Common myeloid progenitor, CD34-positive (primary cell): ENCODE measurements around the gene FBXW7.

ENCODE experiments used
- CTCF ChIA-PET: fragments of 350-600 bp; sonication (Branson Sonifier 250); formaldehyde crosslinking; loops from one replicate; lab custom pipeline; 2021; ENCODE audit warnings: antibody characterized with exemption; lab: Charles Lee
- POLR2A ChIA-PET: fragments of 350-600 bp; sonication (Branson Sonifier 250); formaldehyde crosslinking; loops from one replicate; lab custom pipeline; 2021; ENCODE audit warnings: antibody characterized with exemption; lab: Charles Lee
- DNase-seq, 3 donors: peaks; one replicate each; pipeline versions ENCODE4 v3.0.0 to v3.0.0-alpha.2; 2013
- H3K27ac ChIP-seq, 2 experiments: 1 replicate in 1 of 2; 2 replicates in 1 of 2; pipeline ENCODE4 v1.7.0; 2013; ENCODE audit warnings: inconsistent platforms in 2 of 2, low read length in 2 of 2, mild to moderate bottlenecking in 2 of 2, low read depth in 1 of 2, moderate library complexity in 1 of 2; ENCODE audit not compliant: severe bottlenecking in 2 of 2, insufficient read depth in 1 of 2, poor library complexity in 1 of 2
- H3K27me3 ChIP-seq, 5 experiments: replicated peaks in 2 of 5; 1 replicate in 3 of 5; 2 replicates in 2 of 5; pipeline versions ENCODE4 v1.6.1 to v1.7.0; 2013; ENCODE audit warnings: low read length in 4 of 5, mild to moderate bottlenecking in 2 of 5, moderate library complexity in 2 of 5, inconsistent platforms in 1 of 5; ENCODE audit not compliant: insufficient read depth in 5 of 5, control insufficient read depth in 4 of 5
- H3K36me3 ChIP-seq, 4 experiments: 1 replicate in 2 of 4; 2 replicates in 2 of 4; pipeline versions ENCODE4 v1.6.1 to v1.7.0; 2013; ENCODE audit warnings: low read length in 3 of 4, control low read depth in 1 of 4, mild to moderate bottlenecking in 1 of 4; ENCODE audit not compliant: control insufficient read depth in 4 of 4, insufficient read depth in 4 of 4
- H3K4me1 ChIP-seq, 4 experiments: 1 replicate in 3 of 4; 2 replicates in 1 of 4; pipeline versions ENCODE4 v1.6.1 to v1.7.1; 2013; ENCODE audit warnings: low read length in 3 of 4, mild to moderate bottlenecking in 3 of 4, control low read depth in 1 of 4, inconsistent platforms in 1 of 4, moderate library complexity in 1 of 4; ENCODE audit not compliant: control insufficient read depth in 4 of 4, insufficient read depth in 4 of 4; ENCODE audit errors: control extremely low read depth in 1 of 4
- H3K4me3 ChIP-seq, 7 experiments: 1 replicate in 4 of 7; 2 replicates in 3 of 7; pipeline versions ENCODE4 v1.5.1 to v1.7.0; 2013; ENCODE audit warnings: mild to moderate bottlenecking in 7 of 7, low read length in 6 of 7, moderate library complexity in 6 of 7, inconsistent platforms in 2 of 7, low read depth in 2 of 7, control low read depth in 1 of 7; ENCODE audit not compliant: insufficient read depth in 4 of 7, control insufficient read depth in 1 of 7; ENCODE audit errors: extremely low read depth in 1 of 7
- H3K9me3 ChIP-seq, 5 experiments: 1 replicate in 4 of 5; 2 replicates in 1 of 5; pipeline versions ENCODE4 v1.6.1 to v1.7.1; 2013; ENCODE audit warnings: low read length in 4 of 5, mild to moderate bottlenecking in 2 of 5, inconsistent platforms in 1 of 5, low read depth in 1 of 5, moderate library complexity in 1 of 5; ENCODE audit not compliant: control insufficient read depth in 4 of 5, insufficient read depth in 2 of 5; ENCODE audit errors: control extremely low read depth in 1 of 5
- WGBS: methylation state at CpG from one replicate; pipeline ENCODE4 v1.1.5; 2013; ENCODE audit not compliant: insufficient coverage; 5-methylcytosine and 5-hydroxymethylcytosine counted together

The FBXW7 gene

DNA sequence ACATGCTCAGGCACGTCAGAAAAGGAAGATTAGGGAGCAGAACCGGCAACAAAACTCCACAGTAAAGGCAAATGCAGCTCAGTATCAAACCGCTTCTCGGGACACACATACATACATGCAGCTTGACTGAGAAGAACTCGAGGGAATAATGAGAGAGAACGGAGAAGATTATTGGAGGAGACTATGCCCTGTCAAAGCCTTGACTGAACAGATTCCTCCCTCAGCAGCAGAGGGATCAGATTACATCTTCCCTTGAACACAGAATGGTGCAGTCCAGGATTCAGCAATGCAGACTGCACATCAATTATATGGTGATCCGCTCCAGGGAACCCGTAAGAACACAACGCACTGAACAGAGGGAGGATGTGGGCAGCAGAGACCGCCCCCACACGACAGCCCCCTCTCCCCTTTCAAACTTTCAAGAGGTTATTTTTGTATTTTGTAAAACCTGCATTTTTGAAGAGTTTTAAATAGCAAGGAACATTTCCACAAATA, 183.2 kb downstream of the FBXW7 start:
- Histone ChIP-seq H3K4me3 (no peak overlapping the region), H3K27ac (no peak overlapping the region), H3K9me3 (no peaks in the 10 kb centered on the region), H3K27me3 (no peaks in the 10 kb centered on the region), H3K4me1 (no peaks in the 10 kb centered on the region), H3K36me3 (no peaks in the 10 kb centered on the region)
- POLR2A ChIA-PET, result no interaction called here
- DNase-seq, result no peak
- CTCF ChIA-PET, result no interaction called here
- 90% methylated on average over 2 of the region's 11 CpGs for WGBS

DNA sequence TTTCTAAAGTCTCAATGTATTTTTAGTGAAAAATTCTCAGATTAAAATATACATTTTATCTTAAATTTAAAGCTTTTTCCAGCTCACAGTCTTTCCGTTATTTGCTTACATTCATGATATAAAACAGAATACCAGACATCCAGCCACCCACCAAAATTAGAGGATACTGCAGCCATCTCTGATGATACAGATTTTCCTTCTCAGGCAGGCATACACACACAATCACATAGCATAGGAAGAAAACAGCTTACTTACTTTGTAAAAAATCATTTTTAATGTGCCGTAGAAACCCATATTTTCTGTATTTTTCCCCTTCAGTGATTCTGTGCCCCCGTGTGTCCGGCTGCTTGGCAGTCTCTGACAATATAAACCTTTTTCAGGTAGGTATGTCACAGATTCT, 183.7 kb downstream of the FBXW7 start:
- Histone ChIP-seq H3K4me3 (no peak overlapping the region), H3K27me3 (no peaks in the 10 kb centered on the region), H3K4me1 (no peaks in the 10 kb centered on the region), H3K36me3 (no peaks in the 10 kb centered on the region), H3K27ac (no peak overlapping the region), H3K9me3 (no peaks in the 10 kb centered on the region)
- ChIA-PET POLR2A (no interaction called here), CTCF (no interaction called here)
- no peak for DNase-seq
- WGBS, result 100% methylated on average over 4 of the region's 4 CpGs

- H3K36me3 ChIP-seq, result peaks cover 0 to 5% (median 2%) of the 10 kb centered on the region in 4 experiments
- H3K27me3 ChIP-seq, result no peaks in the 10 kb centered on the region
- H3K4me1 ChIP-seq, result no peaks in the 10 kb centered on the region
- H3K27ac ChIP-seq, result no peak overlapping the region
- H3K4me3 ChIP-seq, result no peak overlapping the region
- ChIA-PET CTCF (no interaction called here), POLR2A (no interaction called here)
- DNase-seq, result no peak
- no CpG with 5 or more reads among the region's 2 CpGs for WGBS
- no peaks in the 10 kb centered on the region for H3K9me3 ChIP-seq
Observed at GRCh38 chr4:152351080-152351479, 184.8 kb downstream of the FBXW7 start.

GRCh38 chr4:152348670-152349069, 187.2 kb downstream of the FBXW7 start:
- H3K4me1 ChIP-seq, result no peaks in the 10 kb centered on the region
- no CpG with 5 or more reads among the region's 1 CpG for WGBS
- no peak overlapping the region for H3K27ac ChIP-seq
- DNase-seq, result peak; percentile 8 to 35 (median 32)
- H3K27me3 ChIP-seq, result no peaks in the 10 kb centered on the region
- CTCF ChIA-PET, result interaction anchor here (0.6 to 1.3 kb wide), 2 partner anchors 239 to 301 kb away, joined by 3 to 4 read pairs; no protein-coding TSS in a partner anchor
- no peak overlapping the region for H3K4me3 ChIP-seq
- H3K9me3 ChIP-seq, result no peaks in the 10 kb centered on the region
- H3K36me3 ChIP-seq, result peaks cover 0 to 5% (median 4%) of the 10 kb centered on the region in 4 experiments
- POLR2A ChIA-PET, result no interaction called here

DNA sequence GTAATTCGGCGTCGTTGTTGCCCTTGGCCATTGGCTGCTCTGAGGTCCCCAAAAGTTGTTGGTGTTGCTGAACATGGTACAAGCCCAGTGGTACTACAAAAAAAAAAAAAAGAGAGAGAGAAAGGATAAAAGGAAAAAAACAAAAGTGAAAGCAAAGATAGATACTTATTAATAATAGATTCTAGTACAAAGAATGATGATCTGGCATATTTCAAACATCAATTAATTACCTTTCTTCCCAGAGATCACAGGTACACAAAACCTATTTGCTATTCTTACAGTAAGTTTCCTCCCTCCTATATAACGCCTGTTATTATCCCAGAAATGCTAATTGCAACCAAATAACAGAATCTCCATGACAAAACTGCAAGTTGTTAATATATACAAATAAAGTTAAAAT, 188.9 kb downstream of the FBXW7 start:
- Histone ChIP-seq H3K4me1 (no peaks in the 10 kb centered on the region), H3K4me3 (no peak overlapping the region), H3K27ac (no peak overlapping the region), H3K27me3 (no peaks in the 10 kb centered on the region), H3K9me3 (no peaks in the 10 kb centered on the region), H3K36me3 (peaks cover 0 to 10% (median 7%) of the 10 kb centered on the region in 4 experiments)
- ChIA-PET CTCF (no interaction called here), POLR2A (no interaction called here)
- WGBS, result 100% methylated on average over 3 of the region's 4 CpGs
- no peak for DNase-seq

- POLR2A ChIA-PET, result no interaction called here
- WGBS, result 100% methylated on average over 1 of the region's 2 CpGs
- no peaks in the 10 kb centered on the region for H3K4me1 ChIP-seq
- no peak overlapping the region for H3K27ac ChIP-seq
- peaks cover 0 to 13% (median 7%) of the 10 kb centered on the region in 4 experiments for H3K36me3 ChIP-seq
- no peaks in the 10 kb centered on the region for H3K27me3 ChIP-seq
- no peak overlapping the region for H3K4me3 ChIP-seq
- DNase-seq, result no peak
- H3K9me3 ChIP-seq, result no peaks in the 10 kb centered on the region
- CTCF ChIA-PET, result no interaction called here
Observed at GRCh38 chr4:152346526-152346925, 189.4 kb downstream of the FBXW7 start.

DNA sequence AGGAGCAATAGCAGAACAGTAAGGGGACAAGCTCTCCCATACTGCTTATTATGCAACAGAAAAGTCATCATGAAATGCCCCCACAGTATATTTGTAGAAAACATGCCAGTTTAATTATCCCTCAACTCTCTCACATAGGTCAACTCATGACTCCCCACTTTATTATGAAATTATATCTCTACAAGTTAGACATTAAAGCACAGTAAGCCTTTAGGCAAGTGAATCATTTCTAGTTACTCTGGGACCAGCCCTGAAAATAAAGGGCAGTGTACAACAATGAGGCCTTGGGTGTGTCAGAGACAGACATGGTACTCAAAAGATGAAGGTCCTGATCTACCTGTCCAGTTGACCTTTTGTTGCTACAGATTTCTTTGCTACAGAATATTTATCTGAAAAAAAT, 191.9 kb downstream of the FBXW7 start:
- H3K4me3 ChIP-seq, result no peak overlapping the region
- no peaks in the 10 kb centered on the region for H3K4me1 ChIP-seq
- CTCF ChIA-PET, result no interaction called here
- H3K36me3 ChIP-seq, result peaks cover 0 to 18% (median 7%) of the 10 kb centered on the region in 4 experiments
- H3K9me3 ChIP-seq, result no peaks in the 10 kb centered on the region
- H3K27me3 ChIP-seq, result no peaks in the 10 kb centered on the region
- DNase-seq, result no peak
- no peak overlapping the region for H3K27ac ChIP-seq
- POLR2A ChIA-PET, result no interaction called here
